Mucosa of descending colon (tissue), 3 donors: ENCODE results near the gene MAML2. TPM values are rescaled to one million over a fixed set of nuclear protein-coding genes. Genes with fewer than 3 reads are reported as not detected.
"Not testable (repeated sequence)": the region's sequence is repeated elsewhere in the genome, so short reads cannot be mapped to it uniquely, and the experiment has no call there.

Experiments used
- ATAC-seq: fragments of 200-7000 bp; cut with Tn5 transposase; one replicate; pipeline ENCODE4 v1.9.1; 2020; ENCODE audit warnings: mild to moderate bottlenecking, moderate library complexity
- DNase-seq, 3 donors: peaks; one replicate each; pipeline ENCODE4 v3.0.0-alpha.2; 2020
- H3K36me3 ChIP-seq: fragments of 200-600 bp; one replicate; pipeline ENCODE4 v1.8.0; 2021; ENCODE audit warnings: low read depth, mild to moderate bottlenecking
- H3K4me1 ChIP-seq: fragments of 200-600 bp; one replicate; pipeline ENCODE4 v1.8.0; 2021; ENCODE audit warnings: low read depth, mild to moderate bottlenecking
- H3K4me3 ChIP-seq: fragments of 200-600 bp; one replicate; pipeline ENCODE4 v1.8.0; 2021; ENCODE audit warnings: mild to moderate bottlenecking
- H3K9me3 ChIP-seq: fragments of 200-600 bp; one replicate; pipeline ENCODE4 v1.8.0; 2021; ENCODE audit warnings: mild to moderate bottlenecking
- CTCF ChIP-seq: fragments of 200-600 bp; IDR thresholded peaks from one replicate; pipeline ENCODE4 v1.8.0; 2022; ENCODE audit warnings: antibody characterized with exemption, mild to moderate bottlenecking
- intact Hi-C, 2 donors: fragments of 100-400 bp; cut with DNase I in 1 of 2; cut with micrococcal nuclease in 1 of 2; formaldehyde crosslinking; loops; one replicate each; pipeline versions ENCODE4 v1.11.0 to v1.11.1; 2022; cut with DNase I, micrococcal nuclease
- total RNA-seq, 3 donors: library from RNA; stranded (reverse); fragmentation: NEBNext Ultra II Directional in 2 of 3; extraction: Animal tissue kit (Norgen Biotek cat#: 25700) in 2 of 3; gene quantifications; one replicate each; pipeline versions ENCODE4 v1.2.1 to v1.2.4, GENCODE V29; 2021 to 2023
- donor health status: DM: no; HTN: no; CAD: no; lungs with moderate emphysema.
- donor health status: DM: no; HTN: no; CAD: no.
- donor health status: DM: no; HTN: yes; CAD: no.

The MAML2 gene
- total RNA-seq, 3 donors from 2014 or later: 15.2 to 26.4 (median 15.8) TPM

GRCh38 chr11:96275801-96276594, 67.0 kb downstream of the MAML2 start:
- H3K36me3 ChIP-seq: no peaks in the 10 kb centered on the region
- DNase-seq (no peak), ATAC-seq (no peak)
- H3K4me1 ChIP-seq: peaks cover 29% of the 10 kb centered on the region
- no peaks in the 10 kb centered on the region for H3K9me3 ChIP-seq
- TF ChIP-seq CTCF: no peak
- intact Hi-C loops: no loop called here
- no peak overlapping the region for H3K4me3 ChIP-seq

GRCh38 chr11:96273507-96273906, 69.5 kb downstream of the MAML2 start:
- intact Hi-C loops: no loop called here
- H3K4me1 ChIP-seq: peaks cover 12% of the 10 kb centered on the region
- no peak for TF ChIP-seq CTCF
- DNase-seq (no peak), ATAC-seq (no peak)
- no peak overlapping the region for H3K4me3 ChIP-seq
- H3K36me3 ChIP-seq: no peaks in the 10 kb centered on the region
- no peaks in the 10 kb centered on the region for H3K9me3 ChIP-seq

- no peaks in the 10 kb centered on the region for H3K36me3 ChIP-seq
- no peaks in the 10 kb centered on the region for H3K9me3 ChIP-seq
- no peak for TF ChIP-seq CTCF
- peaks cover 6% of the 10 kb centered on the region for H3K4me1 ChIP-seq
- no peak for DNase-seq
- no peak overlapping the region for H3K4me3 ChIP-seq
- intact Hi-C loops: no loop called here
- ATAC-seq: peak; percentile 33
These were observed 70.3 kb downstream of the MAML2 start for GRCh38 chr11:96272529-96273222.

- DNase-seq (no peak), ATAC-seq (no peak)
- no peak for TF ChIP-seq CTCF
- Histone ChIP-seq H3K9me3 (no peaks in the 10 kb centered on the region), H3K36me3 (no peaks in the 10 kb centered on the region), H3K4me1 (peaks cover 11% of the 10 kb centered on the region), H3K4me3 (no peak overlapping the region)
- intact Hi-C loops: no loop called here
These were observed 71.2 kb downstream of the MAML2 start for GRCh38 chr11:96271777-96272176.

- H3K36me3 ChIP-seq, DNase-seq, ATAC-seq, H3K4me1 ChIP-seq, H3K4me3 ChIP-seq, H3K9me3 ChIP-seq, intact Hi-C loops: not testable (repeated sequence)
These were observed 71.6 kb downstream of the MAML2 start for GRCh38 chr11:96271352-96271751.

GRCh38 chr11:96268527-96268926, 74.5 kb downstream of the MAML2 start:
- ATAC-seq, DNase-seq, H3K4me1 ChIP-seq, H3K9me3 ChIP-seq, H3K4me3 ChIP-seq, intact Hi-C loops, H3K36me3 ChIP-seq: not testable (repeated sequence)
